HuH-7.5 (cell line): ENCODE data around the gene N4BP2L1.

Source experiments
- DNase-seq: peaks from one replicate; pipeline ENCODE4 v3.0.0; 2011; ENCODE audit warnings: low spot score

N4BP2L1 gene

GRCh38 chr13:32431361-32431760 lies 3.4 kb upstream of the N4BP2L1 start:
- DNase-seq: no peak

GRCh38 chr13:32430018-32430747 lies 2.3 kb upstream of the N4BP2L1 start:
- DNase-seq: no peak

GRCh38 chr13:32429433-32429909 lies 1.5 kb upstream of the N4BP2L1 start:
- DNase-seq: no peak

- no peak for DNase-seq
Observed at GRCh38 chr13:32428581-32429432, 877 bp upstream of the N4BP2L1 start.

GRCh38 chr13:32426990-32427851 lies 709 bp downstream of the N4BP2L1 start:
- DNase-seq: no peak

- no peak for DNase-seq
Observed at GRCh38 chr13:32426191-32426989, 1.5 kb downstream of the N4BP2L1 start.

GRCh38 chr13:32425158-32425557 lies 2.8 kb downstream of the N4BP2L1 start:
- DNase-seq: no peak

- DNase-seq: no peak
Observed at GRCh38 chr13:32423592-32423991, 4.3 kb downstream of the N4BP2L1 start.

- DNase-seq: no peak
Observed at GRCh38 chr13:32419862-32420261, 8.1 kb downstream of the N4BP2L1 start.

- DNase-seq: no peak
Observed at GRCh38 chr13:32417995-32418394, 9.9 kb downstream of the N4BP2L1 start.

- no peak for DNase-seq
Observed at GRCh38 chr13:32415019-32415418, 12.9 kb downstream of the N4BP2L1 start.

GRCh38 chr13:32414580-32414979 lies 13.3 kb downstream of the N4BP2L1 start:
- DNase-seq: no peak

- DNase-seq: no peak
Observed at GRCh38 chr13:32413284-32413683, 14.6 kb downstream of the N4BP2L1 start.

- no peak for DNase-seq
Observed at GRCh38 chr13:32409561-32410421, 18.1 kb downstream of the N4BP2L1 start.

GRCh38 chr13:32409001-32409313 lies 19.0 kb downstream of the N4BP2L1 start:
- no peak for DNase-seq

- no peak for DNase-seq
Observed at GRCh38 chr13:32408296-32409000, 19.5 kb downstream of the N4BP2L1 start.

GRCh38 chr13:32407854-32408253 lies 20.1 kb downstream of the N4BP2L1 start:
- DNase-seq: no peak

- DNase-seq: no peak
Observed at GRCh38 chr13:32403108-32403507, 24.8 kb downstream of the N4BP2L1 start.

GRCh38 chr13:32391101-32391619 lies 36.8 kb downstream of the N4BP2L1 start:
- no peak for DNase-seq

GRCh38 chr13:32390484-32390883 lies 37.4 kb downstream of the N4BP2L1 start:
- DNase-seq: no peak
